GM19328 (cell line): ENCODE data around the gene ALDH1A2.
"Not testable (repeated sequence)": the region's sequence is repeated elsewhere in the genome, so short reads cannot be mapped to it uniquely, and the experiment has no call there.

Source experiments
- ATAC-seq: cut with Tn5 transposase; IDR thresholded peaks from one replicate; pipeline ENCODE4 v1.9.1; 2021; ENCODE audit warnings: mild to moderate bottlenecking, moderate library complexity; ENCODE audit not compliant: unreplicated experiment

ALDH1A2 gene

DNA sequence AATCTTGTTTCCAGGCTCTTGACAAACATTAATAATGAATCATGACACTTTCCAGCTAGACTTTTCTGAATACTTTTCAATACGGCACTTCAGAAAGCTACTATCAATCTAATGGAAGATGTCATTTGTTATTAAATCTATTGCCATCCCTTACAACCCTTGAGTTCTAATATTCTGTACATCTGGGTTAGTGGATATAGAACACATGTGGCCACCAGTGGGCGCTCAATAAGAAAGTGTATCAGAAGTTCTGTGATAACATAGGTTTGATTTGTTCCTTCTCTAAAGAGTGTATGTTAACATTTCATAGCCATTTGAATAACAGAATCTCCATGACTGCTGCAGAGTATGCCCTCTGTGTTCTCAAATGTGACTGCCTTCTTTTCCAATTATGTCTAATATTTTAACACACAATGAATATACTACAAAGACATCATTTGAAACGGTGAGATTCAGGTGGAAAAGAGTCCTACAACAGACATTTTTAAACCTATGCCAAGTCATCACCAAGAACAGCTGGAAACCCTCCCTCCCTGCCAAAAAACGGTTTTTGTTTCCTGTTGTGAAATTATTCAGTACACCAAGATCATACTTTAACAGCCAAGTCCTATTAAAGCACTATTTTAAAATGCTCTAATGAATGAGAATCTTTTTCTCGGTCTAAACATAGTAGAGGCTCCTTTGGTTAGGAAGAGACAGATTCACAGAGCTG is 22.2 kb downstream of the ALDH1A2 start:
- ATAC-seq = no peak

- no peak for ATAC-seq
These were observed 23.5 kb downstream of the ALDH1A2 start for GRCh38 chr15:58042006-58042405.

- ATAC-seq = no peak
These were observed 25.4 kb downstream of the ALDH1A2 start for GRCh38 chr15:58040150-58040549.

DNA sequence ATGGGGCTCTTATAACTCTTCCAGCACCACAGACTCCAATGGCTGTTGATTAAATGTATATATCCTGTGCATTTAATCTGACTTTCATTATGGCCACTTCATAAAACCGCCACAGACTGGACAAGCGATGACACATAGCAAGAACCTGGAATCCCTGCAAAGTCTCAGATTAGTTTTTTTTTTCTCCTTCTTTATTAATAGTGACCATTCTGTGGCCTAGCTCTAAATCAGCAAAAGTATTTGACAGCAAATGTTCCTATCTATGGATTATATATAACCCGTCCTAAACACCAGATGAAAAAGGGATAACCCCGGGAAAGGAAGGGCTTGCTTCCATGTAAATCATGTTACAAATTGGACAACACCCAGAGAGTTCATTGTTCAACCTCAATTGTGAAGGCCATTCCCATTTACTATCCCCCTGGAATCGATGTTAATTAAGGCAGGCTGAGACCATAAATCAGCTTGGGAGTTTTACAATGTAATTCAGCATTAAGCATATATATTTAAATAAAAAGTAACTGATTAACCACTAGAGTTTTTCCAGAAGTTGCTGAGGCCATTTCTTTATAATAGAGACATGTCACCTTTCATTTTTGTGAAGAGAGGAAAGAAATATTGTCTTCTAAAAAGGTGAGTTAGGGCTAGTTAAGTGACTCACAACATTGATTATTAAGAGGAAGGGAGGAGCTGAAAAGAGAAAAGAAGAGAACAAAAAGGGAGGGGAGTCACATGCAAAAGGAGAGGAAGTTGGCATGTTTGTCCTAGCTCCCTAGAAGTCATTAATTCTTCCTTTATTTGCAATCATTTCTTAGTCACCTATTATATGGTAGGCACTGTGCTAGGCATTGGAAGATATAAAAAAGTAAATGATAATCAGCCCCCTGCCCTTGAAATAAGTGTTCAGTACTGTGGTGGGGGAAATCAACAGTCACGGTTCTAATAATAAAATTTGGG is 26.2 kb downstream of the ALDH1A2 start:
- no peak for ATAC-seq

GRCh38 chr15:58038426-58039078 is 27.0 kb downstream of the ALDH1A2 start:
- no peak for ATAC-seq

- ATAC-seq = no peak
These were observed 27.7 kb downstream of the ALDH1A2 start for GRCh38 chr15:58037723-58038301.

DNA sequence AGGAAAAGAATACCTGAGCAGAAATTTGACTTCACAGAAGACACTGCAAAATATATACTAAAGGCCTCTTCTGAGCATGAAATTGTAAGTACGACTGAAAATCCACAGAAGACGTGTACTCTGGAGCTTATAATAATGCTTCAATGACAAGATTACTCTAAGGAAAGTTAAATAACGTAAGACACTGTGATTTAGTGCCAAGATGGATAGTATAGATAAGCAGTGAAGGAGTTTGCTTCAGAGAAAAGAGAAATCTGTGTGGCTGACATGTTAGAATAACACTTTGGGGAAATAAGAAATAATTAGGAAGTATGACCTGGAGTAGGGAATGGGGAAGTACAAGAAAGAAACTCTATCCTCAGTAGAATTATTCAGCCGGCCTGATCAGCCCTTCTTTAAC is 28.9 kb downstream of the ALDH1A2 start:
- ATAC-seq = no peak

GRCh38 chr15:58028392-58028791 is 37.1 kb downstream of the ALDH1A2 start:
- not testable (repeated sequence) for ATAC-seq

- ATAC-seq = no peak
These were observed 39.0 kb downstream of the ALDH1A2 start for GRCh38 chr15:58026552-58026951.

DNA sequence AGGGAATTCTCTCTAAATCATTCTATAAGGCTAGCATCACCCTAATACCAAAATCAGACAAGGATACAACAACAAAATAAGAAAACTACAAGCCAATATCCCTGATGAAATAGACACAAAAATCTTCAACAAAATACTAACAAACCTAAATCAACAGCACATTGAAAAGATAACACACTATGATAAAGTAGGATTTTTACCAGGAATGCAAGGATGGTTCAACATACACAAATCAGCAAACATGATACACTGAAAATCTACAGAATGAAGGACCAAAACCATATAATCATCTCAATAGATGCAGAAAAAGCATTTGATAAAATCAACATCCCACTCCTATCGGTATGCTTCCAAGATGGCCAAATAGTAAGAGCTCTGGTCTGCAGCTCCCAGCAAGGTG is 39.5 kb downstream of the ALDH1A2 start:
- ATAC-seq = no peak

GRCh38 chr15:58021332-58022230 is 43.9 kb downstream of the ALDH1A2 start:
- no peak for ATAC-seq

DNA sequence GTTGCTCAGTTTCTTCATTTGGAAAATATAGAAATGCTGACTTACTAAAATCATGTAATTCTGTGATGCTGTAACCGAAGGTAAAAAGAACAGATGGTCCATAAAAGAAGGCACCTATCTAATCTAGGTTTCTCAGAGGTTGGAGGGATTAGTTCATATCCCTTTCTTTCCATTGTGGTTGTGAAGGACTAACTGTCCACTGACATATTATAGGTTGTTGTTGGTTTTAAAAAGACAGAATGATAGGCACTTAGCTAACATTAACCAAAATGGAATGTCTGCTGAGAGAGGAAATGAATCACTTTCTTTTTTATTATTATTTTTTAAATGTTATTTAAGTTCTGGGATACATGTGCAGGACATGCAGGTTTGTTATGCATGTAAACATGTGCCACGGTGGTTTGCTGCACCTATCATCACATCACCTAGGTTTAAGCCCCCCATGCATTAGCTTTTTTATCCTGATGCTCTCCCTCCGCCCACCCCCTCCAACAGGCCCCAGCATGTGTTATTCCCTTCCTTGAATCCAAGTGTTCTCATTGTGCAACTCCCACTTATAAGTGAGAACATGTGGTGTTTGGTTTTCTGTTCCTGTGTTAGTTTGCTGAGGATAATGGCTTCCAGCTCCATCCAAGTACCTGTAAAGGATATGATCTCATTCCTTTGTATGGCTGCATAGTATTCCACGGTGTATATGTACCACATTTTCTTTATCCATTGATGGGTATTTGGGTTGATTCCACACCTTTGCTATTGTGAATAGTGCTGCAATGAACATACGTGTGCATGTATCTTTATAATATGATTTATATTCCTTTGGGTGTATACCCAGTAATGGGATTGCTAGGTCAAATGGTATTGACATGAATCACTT is 45.8 kb downstream of the ALDH1A2 start:
- ATAC-seq = no peak

- ATAC-seq = no peak
These were observed 47.6 kb downstream of the ALDH1A2 start for GRCh38 chr15:58017869-58018268.

GRCh38 chr15:58016581-58017175 is 48.8 kb downstream of the ALDH1A2 start:
- ATAC-seq = no peak

- ATAC-seq = no peak
These were observed 49.9 kb downstream of the ALDH1A2 start for GRCh38 chr15:58015565-58015964.

DNA sequence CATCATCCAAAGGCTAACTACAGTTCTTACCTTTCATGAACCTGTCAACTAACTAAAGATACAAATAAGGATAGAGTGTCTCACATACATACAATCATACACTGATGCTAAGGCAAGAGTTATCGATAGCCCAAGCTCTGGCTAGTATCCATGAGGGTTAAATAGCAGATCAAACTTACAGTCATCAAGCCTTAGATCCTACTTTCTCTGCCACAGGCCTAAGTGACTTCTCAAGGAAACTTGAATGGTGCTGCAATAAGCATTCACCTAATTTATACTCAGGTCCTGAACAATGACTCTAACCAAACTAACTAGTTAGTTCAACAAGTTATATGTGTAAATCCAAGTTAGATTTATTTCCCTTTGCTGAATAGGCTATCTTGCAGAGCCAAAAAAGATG is 51.0 kb downstream of the ALDH1A2 start:
- ATAC-seq = no peak

DNA sequence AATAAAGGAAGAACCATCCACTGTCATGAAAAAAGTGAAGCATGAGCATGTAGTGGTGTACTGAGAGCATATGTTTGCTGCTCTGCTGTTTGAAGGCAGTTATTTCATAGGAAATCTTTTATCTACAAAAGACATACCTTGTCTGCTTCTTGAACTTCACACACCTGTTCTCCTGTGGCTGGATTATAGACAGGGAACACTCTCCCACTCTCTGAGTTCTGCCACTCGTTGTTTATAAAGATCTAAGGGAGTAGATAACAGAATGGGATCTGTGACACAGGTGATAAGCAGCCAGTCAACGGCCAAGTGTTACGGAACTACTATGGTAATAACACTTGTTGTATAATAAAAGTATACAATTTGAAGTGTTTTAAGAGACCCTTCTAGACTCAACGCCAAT is 51.5 kb downstream of the ALDH1A2 start:
- no peak for ATAC-seq

DNA sequence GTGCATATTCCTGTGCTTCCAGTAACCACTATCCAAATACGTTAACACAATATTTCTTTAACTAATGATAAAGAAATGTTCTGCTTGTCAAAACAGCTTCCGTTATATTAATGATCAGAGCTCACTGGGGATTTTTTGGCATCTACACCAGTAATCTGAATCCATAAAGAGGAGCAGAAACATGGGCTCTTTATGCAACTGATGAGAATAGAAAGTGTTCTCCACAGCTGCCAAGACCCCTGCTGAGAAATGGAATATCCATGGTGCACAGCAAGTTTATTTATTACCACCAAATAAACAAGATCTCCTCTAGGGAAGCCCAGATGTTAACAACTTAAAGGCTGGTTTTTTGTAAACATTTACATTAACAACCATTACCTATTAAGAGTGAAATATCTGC is 54.5 kb downstream of the ALDH1A2 start:
- ATAC-seq = no peak

DNA sequence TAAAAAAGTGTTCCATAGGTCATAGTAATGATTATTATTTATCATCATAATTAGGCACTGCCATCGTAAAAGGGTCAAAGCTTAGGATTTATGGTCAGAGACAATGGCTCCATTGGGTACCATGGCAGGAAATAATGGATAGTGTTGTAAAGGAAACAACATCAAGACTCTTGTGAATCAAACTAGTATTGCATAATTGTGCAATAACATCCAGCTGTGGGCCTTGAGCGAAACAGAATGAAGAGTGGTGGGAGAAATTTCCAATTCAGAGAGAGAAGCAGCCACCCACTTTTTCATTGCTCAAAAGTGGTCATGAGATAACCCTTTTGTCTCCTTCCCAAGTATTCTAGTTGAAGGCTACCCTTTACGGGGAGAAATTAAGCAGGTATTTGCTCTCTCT is 61.7 kb downstream of the ALDH1A2 start:
- ATAC-seq = no peak
